Nephron progenitor cell (in vitro differentiated cells): ENCODE measurements around the gene GTF2F1.

Source experiments
- DNase-seq: peaks from one replicate; pipeline ENCODE4 v3.0.0; 2021
- H3K27ac Mint-ChIP-seq: 2 replicates; pipeline ENCODE4 v1.8.0; 2021; ENCODE audit warnings: mild to moderate bottlenecking, moderate library complexity, mixed read lengths
- H3K27me3 Mint-ChIP-seq: 2 replicates; pipeline ENCODE4 v1.8.0; 2021; ENCODE audit warnings: mild to moderate bottlenecking, low read depth, mixed read lengths; ENCODE audit not compliant: poor library complexity
- H3K36me3 Mint-ChIP-seq: 2 replicates; pipeline ENCODE4 v1.8.0; 2021; ENCODE audit warnings: low read depth, mixed read lengths
- H3K4me1 Mint-ChIP-seq: 2 replicates; pipeline ENCODE4 v1.8.0; 2021; ENCODE audit warnings: mixed read lengths
- H3K4me3 Mint-ChIP-seq: 2 replicates; pipeline ENCODE4 v1.8.0; 2021; ENCODE audit warnings: mild to moderate bottlenecking, moderate library complexity, mixed read lengths
- H3K9me3 Mint-ChIP-seq: 2 replicates; pipeline ENCODE4 v1.8.0; 2021; ENCODE audit warnings: mild to moderate bottlenecking, moderate library complexity, mixed read lengths
- TF ChIP-seq, protein P1 (sequence below): fragments of 200-600 bp; sonication (generic); IDR thresholded peaks from 2 replicates; pipeline ENCODE4 v1.5.0; 2021; ENCODE audit warnings: antibody characterized with exemption

The GTF2F1 gene

DNA sequence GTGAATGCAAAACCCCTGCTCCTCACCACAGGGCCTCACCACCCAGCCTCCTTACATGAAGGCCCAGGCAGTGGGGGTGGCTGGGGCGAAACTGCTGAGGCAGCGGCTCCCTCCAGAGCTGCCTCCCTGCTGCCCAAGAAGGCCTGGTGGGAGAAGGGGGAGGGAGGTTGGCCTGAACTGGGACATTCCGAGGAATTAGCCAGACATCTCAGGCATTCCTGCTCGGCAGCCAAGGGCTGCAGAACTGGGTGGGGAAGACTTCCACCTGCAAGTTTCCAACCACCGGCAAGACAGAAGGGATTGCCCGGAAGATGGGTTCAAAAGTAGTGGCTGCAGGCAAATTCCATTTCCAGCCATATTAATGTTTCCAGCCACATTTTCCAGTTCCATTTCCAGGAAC is 14.9 kb downstream of the GTF2F1 start:
- H3K36me3 Mint-ChIP-seq, result peaks cover 47% of the 10 kb centered on the region
- H3K27ac Mint-ChIP-seq, result peak overlapping the region; percentile 71
- no peak overlapping the region for H3K4me3 Mint-ChIP-seq
- no peaks in the 10 kb centered on the region for H3K27me3 Mint-ChIP-seq
- TF ChIP-seq, protein P1, sequence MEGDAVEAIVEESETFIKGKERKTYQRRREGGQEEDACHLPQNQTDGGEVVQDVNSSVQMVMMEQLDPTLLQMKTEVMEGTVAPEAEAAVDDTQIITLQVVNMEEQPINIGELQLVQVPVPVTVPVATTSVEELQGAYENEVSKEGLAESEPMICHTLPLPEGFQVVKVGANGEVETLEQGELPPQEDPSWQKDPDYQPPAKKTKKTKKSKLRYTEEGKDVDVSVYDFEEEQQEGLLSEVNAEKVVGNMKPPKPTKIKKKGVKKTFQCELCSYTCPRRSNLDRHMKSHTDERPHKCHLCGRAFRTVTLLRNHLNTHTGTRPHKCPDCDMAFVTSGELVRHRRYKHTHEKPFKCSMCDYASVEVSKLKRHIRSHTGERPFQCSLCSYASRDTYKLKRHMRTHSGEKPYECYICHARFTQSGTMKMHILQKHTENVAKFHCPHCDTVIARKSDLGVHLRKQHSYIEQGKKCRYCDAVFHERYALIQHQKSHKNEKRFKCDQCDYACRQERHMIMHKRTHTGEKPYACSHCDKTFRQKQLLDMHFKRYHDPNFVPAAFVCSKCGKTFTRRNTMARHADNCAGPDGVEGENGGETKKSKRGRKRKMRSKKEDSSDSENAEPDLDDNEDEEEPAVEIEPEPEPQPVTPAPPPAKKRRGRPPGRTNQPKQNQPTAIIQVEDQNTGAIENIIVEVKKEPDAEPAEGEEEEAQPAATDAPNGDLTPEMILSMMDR, result no peak
- H3K9me3 Mint-ChIP-seq, result peaks cover 11% of the 10 kb centered on the region
- peaks cover 33% of the 10 kb centered on the region for H3K4me1 Mint-ChIP-seq
- peak; percentile 21 for DNase-seq

- peaks cover 39% of the 10 kb centered on the region for H3K4me1 Mint-ChIP-seq
- H3K9me3 Mint-ChIP-seq, result peaks cover 11% of the 10 kb centered on the region
- TF ChIP-seq, protein P1, result no peak
- H3K36me3 Mint-ChIP-seq, result peaks cover 36% of the 10 kb centered on the region
- H3K27ac Mint-ChIP-seq, result peak overlapping the region; percentile 96
- no peaks in the 10 kb centered on the region for H3K27me3 Mint-ChIP-seq
- DNase-seq, result no peak
- peak overlapping the region; percentile 56 for H3K4me3 Mint-ChIP-seq
Observed at GRCh38 chr19:6376512-6377190, 16.3 kb downstream of the GTF2F1 start.

DNA sequence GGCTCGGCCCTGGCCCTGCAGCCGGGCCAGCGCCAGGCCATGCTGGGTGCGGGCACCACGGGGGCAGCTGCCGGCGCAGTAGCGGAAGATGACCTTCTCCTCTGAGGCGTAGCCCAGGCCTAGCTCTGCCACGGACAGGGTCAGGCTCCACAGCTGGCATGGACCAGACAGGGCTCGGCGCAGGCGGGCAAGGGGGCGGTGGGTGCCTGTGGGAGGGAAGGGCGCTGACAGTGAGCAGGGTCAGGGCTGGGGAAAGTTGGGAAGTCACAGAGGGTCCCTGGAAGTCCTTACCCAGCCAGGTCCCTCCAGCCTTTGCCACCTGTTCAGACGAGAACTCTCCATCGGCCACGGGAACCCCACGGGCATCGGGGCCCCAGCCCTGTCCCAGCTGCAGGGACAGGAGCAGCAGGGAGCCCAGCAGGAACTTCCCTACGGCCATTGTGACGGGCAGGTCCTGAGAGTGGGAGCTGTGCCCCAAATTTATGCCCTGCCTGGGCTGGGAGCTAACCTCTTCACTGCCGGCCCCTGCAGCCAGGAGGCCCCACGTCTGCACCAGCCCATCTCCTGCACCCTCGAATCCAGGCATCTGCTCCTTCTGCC is 17.5 kb downstream of the GTF2F1 start, which contains the start of gene PSPN:
Gene PSPN (minus strand): TSS at position 523 of the 600 bp plus-strand sequence. CDS start 84 bp downstream, at position 439.
- peaks cover 24% of the 10 kb centered on the region for H3K36me3 Mint-ChIP-seq
- peaks cover 44% of the 10 kb centered on the region for H3K4me1 Mint-ChIP-seq
- TF ChIP-seq, protein P1, result no peak
- no peak for DNase-seq
- H3K9me3 Mint-ChIP-seq, result peaks cover 7% of the 10 kb centered on the region
- no peaks in the 10 kb centered on the region for H3K27me3 Mint-ChIP-seq
- H3K4me3 Mint-ChIP-seq, result peak within 1 kb of the TSS; percentile 56
- H3K27ac Mint-ChIP-seq, result peak within 1 kb of the TSS; percentile 96

DNA sequence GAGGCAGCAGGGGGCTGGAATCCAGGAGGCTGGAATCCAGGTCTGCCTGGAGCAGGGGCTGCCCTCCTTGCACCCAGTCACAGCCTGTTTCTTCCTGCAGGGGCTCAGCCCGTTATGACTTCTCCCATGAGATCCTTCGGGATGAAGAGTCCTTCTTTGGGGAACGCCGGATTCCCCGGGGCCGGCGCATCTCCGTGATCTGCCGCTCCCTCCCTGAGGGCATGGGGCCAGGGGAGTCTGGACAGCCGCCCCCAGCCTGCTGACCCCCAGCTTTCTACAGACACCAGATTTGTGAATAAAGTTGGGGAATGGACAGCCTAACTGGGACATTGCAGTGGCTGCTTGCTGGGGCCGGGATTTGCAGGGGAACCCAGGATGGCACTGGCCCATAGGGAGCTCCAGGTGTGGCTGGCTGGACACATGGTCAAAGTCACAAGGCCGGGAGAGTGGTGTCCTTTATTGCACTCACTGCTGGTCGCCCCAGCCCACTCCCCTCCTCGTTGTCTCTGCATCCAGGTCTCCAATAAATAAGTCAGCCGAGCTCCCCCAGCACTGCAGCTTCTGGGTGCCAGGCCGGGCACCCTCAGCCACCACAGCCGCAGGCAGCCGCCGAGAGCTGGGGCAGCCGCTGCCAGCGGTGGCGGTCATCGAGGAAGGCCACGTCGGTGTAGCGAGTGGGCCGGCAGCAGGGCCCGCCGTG is 18.1 kb downstream of the GTF2F1 start:
- no peaks in the 10 kb centered on the region for H3K27me3 Mint-ChIP-seq

DNA sequence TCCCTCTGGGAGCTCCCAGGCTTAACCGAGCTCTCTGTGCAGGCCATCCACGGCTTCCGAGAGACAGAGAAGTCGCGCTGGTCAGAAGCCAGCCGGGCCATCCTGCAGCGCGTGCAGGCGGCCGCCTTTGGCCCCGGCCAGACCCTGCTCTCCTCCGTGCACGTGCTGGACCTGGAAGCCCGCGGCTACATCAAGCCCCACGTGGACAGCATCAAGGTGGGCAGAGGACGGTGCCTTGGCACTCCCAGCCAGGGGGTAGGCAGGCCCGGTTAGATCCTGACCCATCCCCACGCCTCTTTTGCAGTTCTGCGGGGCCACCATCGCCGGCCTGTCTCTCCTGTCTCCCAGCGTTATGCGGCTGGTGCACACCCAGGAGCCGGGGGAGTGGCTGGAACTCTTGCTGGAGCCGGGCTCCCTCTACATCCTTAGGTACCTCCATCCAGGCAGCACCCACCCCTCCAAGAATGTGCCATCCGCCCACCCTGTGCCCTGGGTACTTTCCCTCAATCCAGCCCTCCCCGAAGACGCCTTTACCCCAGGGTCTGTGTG is 18.7 kb downstream of the GTF2F1 start:
- Mint-ChIP-seq H3K4me3 (no peak overlapping the region), H3K9me3 (no peaks in the 10 kb centered on the region), H3K4me1 (peaks cover 56% of the 10 kb centered on the region), H3K27ac (peak overlapping the region; percentile 68), H3K27me3 (no peaks in the 10 kb centered on the region), H3K36me3 (peaks cover 19% of the 10 kb centered on the region)
- TF ChIP-seq, protein P1, result no peak
- no peak for DNase-seq

More for the DNA sequence above, 18.1 kb downstream of the GTF2F1 start:
- peak overlapping the region; percentile 68 for H3K27ac Mint-ChIP-seq
- no peak overlapping the region for H3K4me3 Mint-ChIP-seq
- H3K4me1 Mint-ChIP-seq, result peaks cover 50% of the 10 kb centered on the region
- peaks cover 2% of the 10 kb centered on the region for H3K9me3 Mint-ChIP-seq
- H3K36me3 Mint-ChIP-seq, result peaks cover 19% of the 10 kb centered on the region
- TF ChIP-seq, protein P1, result no peak
- no peak for DNase-seq
